ENCODE results near the gene DNMT3A. TPM values are rescaled to one million over a fixed set of nuclear protein-coding genes. Genes with fewer than 3 reads are reported as not detected.

Gene DNMT3A
- total and polyA plus RNA-seq, 2 of the 8 experiments (the other 6 are each of a cell fraction or from before 2014, with no cell fraction given), result 33.6 to 178 TPM

DNA sequence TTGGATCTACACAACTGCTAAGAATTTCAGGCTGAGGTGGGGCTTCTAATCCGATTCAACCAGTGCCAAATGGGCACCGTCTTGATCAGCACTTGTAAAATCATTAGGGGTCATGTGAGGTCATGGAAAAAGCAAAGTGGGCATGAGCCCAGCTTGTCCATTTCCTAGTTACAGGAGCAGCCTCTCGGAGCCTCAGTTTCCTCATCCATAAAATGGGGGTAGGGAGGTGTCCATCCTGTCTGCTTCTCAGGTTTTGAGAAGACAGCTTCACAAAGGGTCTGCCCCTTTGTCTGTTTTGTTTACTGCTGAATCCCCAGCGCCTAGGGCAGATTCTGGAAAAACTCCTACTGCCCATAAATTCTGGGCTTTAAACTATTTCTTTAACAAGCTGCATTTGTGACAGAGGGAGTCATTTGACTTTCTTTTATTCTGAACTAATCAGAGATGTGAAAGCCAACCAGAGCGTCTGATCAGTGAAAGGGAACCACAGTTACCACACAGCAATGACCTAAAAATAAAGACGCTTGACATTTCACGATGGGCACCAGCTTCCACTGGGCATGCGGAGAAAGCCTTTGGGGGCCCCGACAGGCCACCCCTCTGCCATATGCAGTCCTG is 38.9 kb downstream of the DNMT3A start:
- H4K8ac ChIP-seq (ENCODE audit: extremely low read depth, insufficient read depth, low read length), result no peak overlapping the region
- H3K4me2 ChIP-seq (ENCODE audit: insufficient read depth in 1 of 2, low read depth in 2 of 2, low read length in 2 of 2), result no peak overlapping the region
- no peak overlapping the region for H2BK20ac ChIP-seq (ENCODE audit: low read length)
- no peak overlapping the region for H2BK15ac ChIP-seq (ENCODE audit: low read length)
- H4K91ac ChIP-seq (replicated peaks; ENCODE audit: insufficient read length, low read length), result no peak overlapping the region
- no peak overlapping the region for H2BK5ac ChIP-seq (ENCODE audit: low read depth, low read length)
- H2BK120ac ChIP-seq (replicated peaks; ENCODE audit: low read depth, low read length), result no peak overlapping the region
- peaks cover 2 to 13% (median 9%) of the 10 kb centered on the region in 4 experiments; a peak in 5 of 7 replicates for H3K4me1 ChIP-seq (replicated peaks in 1 of 4; ENCODE audit: control insufficient read depth in 3 of 4, insufficient read depth in 4 of 4, low read length in 3 of 4)
- ChIA-PET CTCF (ENCODE audit: partially characterized antibody) (interaction anchor here (0.6 to 3.6 kb wide), 9 partner anchors 8 to 141 kb away, joined by 3 to 16 read pairs (median 4); no protein-coding TSS in a partner anchor), POLR2A (ENCODE audit: partially characterized antibody) (interaction anchor here (0.8 to 2.3 kb wide), 4 partner anchors 12 to 73 kb away, joined by 3 to 10 read pairs (median 4); no protein-coding TSS in a partner anchor)
- no peak overlapping the region for H2BK12ac ChIP-seq (ENCODE audit: low read depth, low read length)
- H3K23me2 ChIP-seq (ENCODE audit: low read depth, low read length), result no peaks in the 10 kb centered on the region
- no peaks in the 10 kb centered on the region for H4K20me1 ChIP-seq (replicated peaks in 1 of 2; ENCODE audit: control insufficient read depth in 1 of 2, insufficient read depth in 2 of 2, low read length in 2 of 2)
- no peak overlapping the region for H3K9ac ChIP-seq (replicated peaks in 1 of 4; ENCODE audit: extremely low read depth in 1 of 4, low read depth in 3 of 4, low read length in 3 of 4)
- H3K56ac ChIP-seq (replicated peaks; ENCODE audit: insufficient read length, low read depth, low read length), result no peak overlapping the region
- H3K27me3 ChIP-seq (replicated peaks in 1 of 4; ENCODE audit: control insufficient read depth in 3 of 4, extremely low read depth in 1 of 4, insufficient read depth in 3 of 4, low read length in 3 of 4), result no peaks in the 10 kb centered on the region
- no peak overlapping the region for H3K4me3 ChIP-seq (ENCODE audit: extremely low read depth in 1 of 4, insufficient read depth in 2 of 4, low read depth in 3 of 4, low read length in 4 of 4)
- 95% methylated on average over 9 of the region's 9 CpGs; no CpG with 5 or more reads in 1 of the 2 experiments for WGBS, 2 experiments (ENCODE audit: extremely low coverage in 1 of 2, insufficient coverage in 1 of 2, insufficient read length in 1 of 2, insufficient replicate concordance in 2 of 2, low coverage in 1 of 2, low lambda C conversion rate in 2 of 2, missing lambda C conversion rate in 1 of 2)
- H3K79me1 ChIP-seq (ENCODE audit: low read depth, low read length), result no peaks in the 10 kb centered on the region
- no peak overlapping the region for H3K4ac ChIP-seq (replicated peaks; ENCODE audit: insufficient read length, low read depth, low read length)
- no peaks in the 10 kb centered on the region for H3K9me3 ChIP-seq (ENCODE audit: insufficient read depth in 2 of 2, low read depth in 1 of 2, low read length in 1 of 2)
- no peak overlapping the region for H3K27ac ChIP-seq (ENCODE audit: low read depth, low read length)
- no peaks in the 10 kb centered on the region for H3K79me2 ChIP-seq (ENCODE audit: control insufficient read depth in 1 of 2, insufficient read depth in 2 of 2, low read length in 2 of 2)
- H2AK5ac ChIP-seq (ENCODE audit: low read depth, low read length), result no peak overlapping the region
- no peak for FAIRE-seq
- no peaks in the 10 kb centered on the region for H3K36me3 ChIP-seq (ENCODE audit: control insufficient read depth in 2 of 4, insufficient read depth in 4 of 4, low read length in 3 of 4)
- no peak for DNase-seq (ENCODE audit: low read depth in 1 of 2, low spot score in 2 of 2)
- no peak overlapping the region for H4K5ac ChIP-seq (ENCODE audit: insufficient read length, low read depth, low read length)
- no peak overlapping the region for H3K14ac ChIP-seq (ENCODE audit: insufficient read length)
- no peak overlapping the region for H3K23ac ChIP-seq (ENCODE audit: insufficient read length)
- H2AFZ ChIP-seq (ENCODE audit: low read length), result no peak overlapping the region
- H3K18ac ChIP-seq (ENCODE audit: extremely low read depth, low read length), result no peak overlapping the region
- TF ChIP-seq CEBPB (IDR thresholded peaks at IDR 0.05; ENCODE audit: low read depth, low read length) (no peak), SP4 (IDR thresholded peaks at IDR 0.05; ENCODE audit: low read length) (no peak), CBX5 (IDR thresholded peaks at IDR 0.05; ENCODE audit: low read depth, low read length) (no peak), RBBP5 (IDR thresholded peaks at IDR 0.05; ENCODE audit: borderline replicate concordance, low read depth, low read length) (no peak), POLR2AphosphoS5 (IDR thresholded peaks at IDR 0.05; ENCODE audit: low read depth, low read length) (no peak), SIRT6 (IDR thresholded peaks at IDR 0.05; ENCODE audit: low read length) (no peak), SP2 (IDR thresholded peaks at IDR 0.05; ENCODE audit: low read length) (no peak), TBP (IDR thresholded peaks at IDR 0.05; ENCODE audit: low read depth, low read length) (no peak), TCF12 (IDR thresholded peaks at IDR 0.05; ENCODE audit: low read depth, low read length) (no peak), EP300 (IDR thresholded peaks at IDR 0.05; ENCODE audit: borderline replicate concordance in 1 of 2, low read depth in 2 of 2, low read length in 2 of 2) (no peak), CBX8 (IDR thresholded peaks at IDR 0.05; ENCODE audit: borderline replicate concordance, low read depth, low read length) (no peak)
- TF ChIP-seq, protein P1, sequence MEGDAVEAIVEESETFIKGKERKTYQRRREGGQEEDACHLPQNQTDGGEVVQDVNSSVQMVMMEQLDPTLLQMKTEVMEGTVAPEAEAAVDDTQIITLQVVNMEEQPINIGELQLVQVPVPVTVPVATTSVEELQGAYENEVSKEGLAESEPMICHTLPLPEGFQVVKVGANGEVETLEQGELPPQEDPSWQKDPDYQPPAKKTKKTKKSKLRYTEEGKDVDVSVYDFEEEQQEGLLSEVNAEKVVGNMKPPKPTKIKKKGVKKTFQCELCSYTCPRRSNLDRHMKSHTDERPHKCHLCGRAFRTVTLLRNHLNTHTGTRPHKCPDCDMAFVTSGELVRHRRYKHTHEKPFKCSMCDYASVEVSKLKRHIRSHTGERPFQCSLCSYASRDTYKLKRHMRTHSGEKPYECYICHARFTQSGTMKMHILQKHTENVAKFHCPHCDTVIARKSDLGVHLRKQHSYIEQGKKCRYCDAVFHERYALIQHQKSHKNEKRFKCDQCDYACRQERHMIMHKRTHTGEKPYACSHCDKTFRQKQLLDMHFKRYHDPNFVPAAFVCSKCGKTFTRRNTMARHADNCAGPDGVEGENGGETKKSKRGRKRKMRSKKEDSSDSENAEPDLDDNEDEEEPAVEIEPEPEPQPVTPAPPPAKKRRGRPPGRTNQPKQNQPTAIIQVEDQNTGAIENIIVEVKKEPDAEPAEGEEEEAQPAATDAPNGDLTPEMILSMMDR (IDR thresholded peaks at IDR 0.05; ENCODE audit: control extremely low read depth in 1 of 3, insufficient read depth in 1 of 3, low read depth in 1 of 3, low read length in 3 of 3), result no peak
